Activated CD4-positive, alpha-beta T cell treated with anti-CD3 and anti-CD28 coated beads, Interleukin-2, amount 50 U/mL, for 16 hours (primary cell): ENCODE measurements around the gene MYO18B.

ENCODE experiments used
- DNase-seq: peaks from one replicate; pipeline ENCODE4 v3.0.0-alpha.2; 2020

MYO18B gene

GRCh38 chr22:25712661-25713400 lies 29.2 kb upstream of the MYO18B start:
- no peak for DNase-seq

GRCh38 chr22:25714070-25714469 lies 27.9 kb upstream of the MYO18B start:
- DNase-seq, result no peak

- DNase-seq, result no peak
Observed at GRCh38 chr22:25714739-25715138, 27.2 kb upstream of the MYO18B start.

GRCh38 chr22:25716637-25717036 lies 25.4 kb upstream of the MYO18B start:
- DNase-seq, result no peak

- no peak for DNase-seq
Observed at GRCh38 chr22:25718135-25718840, 23.7 kb upstream of the MYO18B start.

GRCh38 chr22:25722223-25722622 lies 19.8 kb upstream of the MYO18B start:
- DNase-seq, result no peak

- no peak for DNase-seq
Observed at GRCh38 chr22:25722626-25723025, 19.4 kb upstream of the MYO18B start.

GRCh38 chr22:25726241-25726640 lies 15.7 kb upstream of the MYO18B start:
- DNase-seq, result no peak

- DNase-seq, result no peak
Observed at GRCh38 chr22:25728071-25728470, 13.9 kb upstream of the MYO18B start.

GRCh38 chr22:25729016-25729995 lies 12.7 kb upstream of the MYO18B start:
- no peak for DNase-seq

- DNase-seq, result no peak
Observed at GRCh38 chr22:25735650-25736049, 6.3 kb upstream of the MYO18B start.

- peak; percentile 94 for DNase-seq
Observed at GRCh38 chr22:25736378-25737011, 5.5 kb upstream of the MYO18B start.

GRCh38 chr22:25739659-25740344 lies 2.2 kb upstream of the MYO18B start:
- no peak for DNase-seq

- DNase-seq, result no peak
Observed at GRCh38 chr22:25742918-25743708, 1.1 kb downstream of the MYO18B start.

- no peak for DNase-seq
Observed at GRCh38 chr22:25744694-25745093, 2.7 kb downstream of the MYO18B start.

GRCh38 chr22:25745341-25746011 lies 3.5 kb downstream of the MYO18B start:
- no peak for DNase-seq

GRCh38 chr22:25746012-25746373 lies 4.0 kb downstream of the MYO18B start:
- peak; percentile 63 for DNase-seq

GRCh38 chr22:25747245-25747944 lies 5.4 kb downstream of the MYO18B start:
- no peak for DNase-seq

- no peak for DNase-seq
Observed at GRCh38 chr22:25748140-25748539, 6.2 kb downstream of the MYO18B start.

GRCh38 chr22:25748704-25749103 lies 6.7 kb downstream of the MYO18B start:
- DNase-seq, result no peak
